T-helper 2 cell (primary cell): Measurements from ENCODE around the gene SRRM5.
"Not testable (repeated sequence)": the region's sequence is repeated elsewhere in the genome, so short reads cannot be mapped to it uniquely, and the experiment has no call there.

Experiments
- DNase-seq, 5 experiments: peaks; one replicate each; pipeline versions ENCODE4 v3.0.0 to v3.0.0-alpha.2; 2012 to 2022

SRRM5 gene

GRCh38 chr19:43591904-43592772 is 19.8 kb upstream of the SRRM5 start:
- DNase-seq = no peak

GRCh38 chr19:43592800-43593350 is 19.0 kb upstream of the SRRM5 start:
- no peak for DNase-seq

DNA sequence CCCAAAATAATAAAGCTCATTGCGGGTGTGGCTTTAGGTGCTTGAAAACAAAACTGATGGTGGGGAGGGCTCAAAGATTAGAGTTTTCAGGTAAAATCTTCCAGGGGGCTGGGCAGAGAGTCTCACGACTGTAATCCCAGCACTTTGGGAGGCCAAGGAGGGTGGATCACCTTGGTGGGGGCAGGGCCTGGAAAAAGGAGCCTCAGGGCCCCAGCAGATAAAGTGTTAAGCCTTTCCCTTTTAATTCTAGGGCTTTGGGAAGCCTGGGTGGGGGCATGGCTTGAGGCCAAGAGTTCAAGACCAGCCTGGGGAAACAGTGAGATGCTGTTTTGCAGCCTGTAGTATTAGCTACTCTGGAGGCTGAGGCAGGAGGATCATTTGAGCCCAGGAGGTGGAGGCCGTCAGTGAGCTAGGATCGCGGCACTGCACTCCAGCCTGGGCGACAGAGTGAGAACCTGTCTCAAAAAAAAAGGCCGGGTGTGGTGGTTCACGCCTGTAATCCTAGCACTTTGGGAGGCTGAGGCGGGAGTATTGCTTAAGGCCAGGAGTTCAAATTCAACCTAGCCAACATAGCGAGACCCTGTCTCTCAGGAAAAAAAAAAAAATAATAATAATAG is 17.7 kb upstream of the SRRM5 start:
- no peak for DNase-seq

DNA sequence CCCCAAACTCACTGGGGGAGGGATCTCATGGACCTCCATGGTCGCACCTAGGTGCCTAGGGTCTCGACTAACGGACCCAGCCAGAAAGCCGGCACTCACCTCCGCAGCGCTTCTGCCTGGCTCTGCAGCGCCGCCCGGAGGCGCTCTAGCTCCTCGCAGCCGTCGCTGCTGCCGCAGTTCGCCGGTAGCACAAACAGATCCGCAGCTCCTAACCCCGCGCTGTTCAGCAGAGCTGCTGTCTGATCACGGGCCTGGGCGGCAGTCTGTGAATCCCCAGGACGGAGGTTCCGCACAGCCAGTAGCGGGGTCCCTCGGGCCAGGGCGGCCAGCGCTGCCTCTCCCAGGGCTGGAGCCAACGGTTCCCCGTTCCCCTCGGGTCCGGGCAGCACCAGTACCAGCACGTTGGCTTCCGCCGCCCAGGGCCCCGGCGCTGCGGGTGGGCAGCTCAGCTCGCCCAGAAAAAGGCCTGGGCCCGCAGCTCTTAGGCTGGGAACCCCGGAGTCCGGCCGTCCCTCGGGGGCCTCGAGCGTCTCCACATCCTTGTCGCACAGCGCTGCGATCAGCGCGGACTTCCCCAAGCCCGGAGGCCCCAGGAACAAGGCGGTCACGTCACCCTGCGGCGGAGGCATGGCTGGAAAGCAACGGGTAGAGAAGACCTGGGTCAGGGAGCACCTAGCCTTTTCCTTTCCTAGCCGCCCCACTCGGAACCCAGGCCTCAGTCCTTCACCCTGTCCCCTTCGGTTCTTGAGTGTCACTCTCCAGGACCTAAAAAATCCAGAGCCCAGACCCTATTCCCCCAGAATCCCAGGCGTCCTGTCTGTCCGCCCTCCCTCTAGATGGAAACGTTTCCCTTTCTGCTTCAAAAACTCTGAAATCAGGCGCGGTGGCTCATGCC is 16.9 kb upstream of the SRRM5 start:
- peak; percentile 48 to 89 (median 61) for DNase-seq

- DNase-seq = no peak
Measured at GRCh38 chr19:43595605-43595998, 16.3 kb upstream of the SRRM5 start.

DNA sequence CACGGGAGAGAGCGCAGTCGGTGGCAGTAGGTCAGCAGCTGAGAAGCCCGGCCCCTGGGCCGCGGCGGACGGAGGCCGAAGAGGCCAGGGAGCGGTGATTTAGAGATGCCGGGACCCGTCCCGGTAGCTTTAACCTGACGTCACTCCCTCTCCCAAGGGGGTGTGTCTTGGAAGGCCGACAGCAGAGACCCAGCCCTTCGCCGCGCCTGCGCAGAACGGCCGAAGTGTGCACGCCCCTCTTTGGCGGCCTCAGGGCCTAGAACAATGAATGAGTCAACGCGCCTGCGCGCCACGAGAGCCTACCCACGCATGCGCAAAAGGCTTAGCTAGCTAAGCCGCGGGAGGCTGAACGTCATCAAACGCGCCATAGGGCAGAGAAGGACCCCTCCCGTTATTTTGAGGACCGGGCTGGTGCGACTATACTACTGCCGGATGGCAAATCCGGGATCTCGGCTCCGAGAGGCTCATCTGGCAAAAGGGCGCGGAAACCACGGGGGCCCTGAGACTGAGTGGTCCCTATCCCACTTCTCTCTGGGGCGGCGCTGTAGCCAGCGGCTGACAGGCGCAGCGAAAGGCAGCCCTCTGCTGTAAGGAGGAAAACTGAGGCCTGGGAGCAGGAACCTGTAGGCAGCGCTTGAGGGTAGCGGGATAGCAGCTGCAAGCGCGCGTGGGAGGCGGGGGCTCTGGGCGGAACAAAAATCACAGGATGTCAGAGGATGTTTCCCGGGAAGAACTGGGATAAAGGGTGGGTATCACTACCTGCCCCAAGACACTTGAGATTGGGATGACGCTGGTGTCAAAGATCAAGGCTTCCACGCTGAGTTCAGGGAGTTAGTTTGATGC is 15.7 kb upstream of the SRRM5 start, which contains the start of the genes IRGQ and ZNF576:
TSS of gene IRGQ (minus strand) at position 136 of the 843 bp plus-strand sequence. CDS start 796 bp downstream, outside the sequence.
TSS of gene ZNF576 (plus strand) at position 597 of the 843 bp plus-strand sequence. CDS start 514 bp downstream, outside the sequence.
- peak; percentile 98 to 100 (median 99) for DNase-seq

DNA sequence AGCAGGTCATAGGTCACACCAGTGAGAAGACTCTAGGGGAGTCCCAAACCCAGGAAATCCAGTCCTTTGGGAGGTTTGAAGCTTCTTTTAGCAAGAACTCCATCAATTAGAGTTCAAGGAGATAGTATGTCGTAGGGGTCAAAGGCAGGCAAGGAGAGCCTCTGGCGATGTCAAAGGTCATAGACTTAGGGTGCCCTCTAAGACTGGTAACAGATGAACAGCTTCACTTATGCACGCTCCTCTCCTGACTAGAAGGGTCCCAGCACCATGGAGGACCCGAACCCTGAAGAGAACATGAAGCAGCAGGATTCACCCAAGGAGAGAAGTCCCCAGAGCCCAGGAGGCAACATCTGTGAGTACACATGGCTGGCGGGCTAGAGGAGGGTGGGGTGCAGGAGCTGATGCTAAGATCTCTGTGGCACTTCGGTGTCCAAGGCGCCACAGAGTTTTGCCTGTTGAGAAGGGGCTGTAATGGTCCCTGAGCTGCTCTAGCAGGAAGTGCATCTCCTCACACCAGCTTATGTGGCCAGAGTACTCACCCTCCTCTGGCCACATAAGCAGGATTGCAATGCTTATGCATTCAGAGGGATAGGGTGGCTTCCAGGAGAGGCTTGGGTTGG is 14.9 kb upstream of the SRRM5 start:
- DNase-seq = no peak

GRCh38 chr19:43597876-43598275 is 14.0 kb upstream of the SRRM5 start:
- no peak for DNase-seq

- no peak for DNase-seq
Measured at GRCh38 chr19:43598445-43599240, 13.2 kb upstream of the SRRM5 start.

- DNase-seq = no peak
Measured at GRCh38 chr19:43599635-43600295, 12.1 kb upstream of the SRRM5 start.

- DNase-seq = not testable (repeated sequence)
Measured at GRCh38 chr19:43600326-43600725, 11.6 kb upstream of the SRRM5 start.

GRCh38 chr19:43605875-43606568 is 5.9 kb upstream of the SRRM5 start:
- no peak for DNase-seq

DNA sequence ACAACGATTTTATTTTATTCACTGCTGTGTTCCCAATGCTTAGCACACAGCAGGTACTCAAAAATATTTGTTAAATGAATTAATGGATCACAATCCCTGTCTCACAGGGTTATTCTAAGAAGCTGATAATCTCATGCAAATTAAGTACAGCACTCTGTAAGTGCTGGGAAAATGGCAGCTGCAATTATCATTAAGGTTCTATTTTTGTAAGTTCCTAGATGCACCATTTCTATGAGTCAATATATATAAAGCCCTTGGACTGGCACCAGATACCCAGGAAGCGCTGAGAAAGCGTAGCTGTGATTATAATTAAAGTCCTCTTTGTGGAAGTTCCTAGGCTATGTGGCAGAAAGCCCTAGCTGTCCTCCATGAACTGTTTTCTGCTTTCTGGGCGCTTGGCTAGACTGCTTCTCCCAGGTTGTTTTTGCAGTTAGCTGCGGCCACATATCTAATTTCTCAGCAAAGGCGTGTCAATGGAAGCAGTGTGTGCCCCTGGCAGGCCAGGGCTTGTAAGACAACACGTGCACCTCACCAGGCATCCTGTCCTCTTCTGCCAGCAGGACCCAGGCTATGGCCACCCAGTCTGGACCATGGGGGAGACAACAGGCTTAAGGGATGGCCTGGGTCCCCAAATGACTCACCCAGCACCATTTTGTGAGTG is 5.2 kb upstream of the SRRM5 start:
- no peak for DNase-seq

GRCh38 chr19:43607238-43608205 is 4.4 kb upstream of the SRRM5 start:
- DNase-seq = no peak

GRCh38 chr19:43609872-43610271 is 2.0 kb upstream of the SRRM5 start:
- no peak for DNase-seq

GRCh38 chr19:43610493-43610892 is 1.4 kb upstream of the SRRM5 start:
- DNase-seq = no peak

- no peak for DNase-seq
Measured at GRCh38 chr19:43612374-43612773, 486 bp downstream of the SRRM5 start.
